H1 (cell line): ENCODE results near the gene NME4. TPM values are rescaled to one million over a fixed set of nuclear protein-coding genes. Genes with fewer than 3 reads are reported as not detected.

Experiments used
- CTCF ChIA-PET: fragments of 300-600 bp; sonication (Branson Sonifier 250); formaldehyde crosslinking; loops from one replicate; lab custom pipeline; 2021; ENCODE audit not compliant: partially characterized antibody; lab: Charles Lee
- POLR2A ChIA-PET: fragments of 300-600 bp; sonication (Branson Sonifier 250); formaldehyde crosslinking; loops from one replicate; lab custom pipeline; 2021; ENCODE audit warnings: inconsistent platforms; ENCODE audit not compliant: partially characterized antibody; lab: Charles Lee
- DNase-seq, 2 experiments: peaks; one replicate each; pipeline versions ENCODE4 v3.0.0 to v3.0.0-alpha.2; 2010 to 2022; ENCODE audit warnings: low spot score in 2 of 2, low read depth in 1 of 2, mixed read lengths in 1 of 2
- FAIRE-seq: peaks from 2 replicates; lab custom pipeline; 2011; peaks lifted over from hg19 to GRCh38; lab: Jason Lieb, UNC
- H2AFZ ChIP-seq: 2 replicates; pipeline ENCODE4 v1.8.1; 2012; ENCODE audit warnings: low read length, inconsistent platforms
- H2AK5ac ChIP-seq: 2 replicates; pipeline ENCODE4 v1.6.1; 2013; ENCODE audit warnings: low read depth, low read length
- H2BK120ac ChIP-seq: replicated peaks from 2 replicates; pipeline ENCODE3; 2013; ENCODE audit warnings: low read depth, low read length, inconsistent platforms
- H2BK12ac ChIP-seq: 2 replicates; pipeline ENCODE4 v1.6.1; 2013; ENCODE audit warnings: low read depth, low read length
- H2BK15ac ChIP-seq: 2 replicates; pipeline ENCODE4 v1.6.1; 2013; ENCODE audit warnings: low read length
- H2BK20ac ChIP-seq: 2 replicates; pipeline ENCODE4 v1.6.1; 2013; ENCODE audit warnings: low read length
- H2BK5ac ChIP-seq: 2 replicates; pipeline ENCODE4 v1.6.1; 2013; ENCODE audit warnings: low read depth, low read length
- H3K14ac ChIP-seq: 2 replicates; pipeline ENCODE4 v1.6.1; 2013; ENCODE audit warnings: inconsistent platforms; ENCODE audit not compliant: insufficient read length
- H3K18ac ChIP-seq: 2 replicates; pipeline ENCODE4 v1.6.1; 2013; ENCODE audit warnings: low read length; ENCODE audit errors: extremely low read depth
- H3K23ac ChIP-seq: 2 replicates; pipeline ENCODE4 v1.6.1; 2013; ENCODE audit warnings: inconsistent platforms; ENCODE audit not compliant: insufficient read length
- H3K23me2 ChIP-seq: 2 replicates; pipeline ENCODE4 v1.6.1; 2013; ENCODE audit warnings: low read depth, low read length
- H3K27ac ChIP-seq: 2 replicates; pipeline ENCODE4 v1.6.1; 2011; ENCODE audit warnings: low read depth, low read length, inconsistent platforms
- H3K27me3 ChIP-seq, 4 experiments: replicated peaks in 1 of 4; 1 replicate in 1 of 4; 2 replicates in 3 of 4; pipeline versions ENCODE4 v1.6.1 to v1.8.1; 2011 to 2013; ENCODE audit warnings: low read length in 3 of 4, mild to moderate bottlenecking in 3 of 4, inconsistent platforms in 2 of 4, mixed read lengths in 2 of 4, moderate library complexity in 1 of 4; ENCODE audit not compliant: control insufficient read depth in 3 of 4, insufficient read depth in 3 of 4; ENCODE audit errors: extremely low read depth in 1 of 4
- H3K36me3 ChIP-seq, 4 experiments: 2 replicates each; pipeline versions ENCODE4 v1.6.1 to v1.8.1; 2011 to 2013; ENCODE audit warnings: mild to moderate bottlenecking in 4 of 4, low read length in 3 of 4, moderate library complexity in 2 of 4, control low read depth in 1 of 4, inconsistent platforms in 1 of 4; ENCODE audit not compliant: insufficient read depth in 4 of 4, control insufficient read depth in 2 of 4
- H3K4ac ChIP-seq: replicated peaks from 2 replicates; pipeline ENCODE3; 2013; ENCODE audit warnings: low read length, low read depth, mixed read lengths, inconsistent platforms; ENCODE audit not compliant: insufficient read length
- H3K4me1 ChIP-seq, 4 experiments: replicated peaks in 1 of 4; 1 replicate in 1 of 4; 2 replicates in 3 of 4; pipeline versions ENCODE4 v1.6.1 to v1.8.1; 2011 to 2013; ENCODE audit warnings: low read length in 3 of 4, inconsistent platforms in 2 of 4, mixed read lengths in 1 of 4; ENCODE audit not compliant: insufficient read depth in 4 of 4, control insufficient read depth in 3 of 4
- H3K4me2 ChIP-seq, 2 experiments: 2 replicates each; pipeline versions ENCODE4 v1.6.1 to v1.8.1; 2011 to 2013; ENCODE audit warnings: low read depth in 2 of 2, low read length in 2 of 2, control low read depth in 1 of 2, inconsistent platforms in 1 of 2, mild to moderate bottlenecking in 1 of 2; ENCODE audit not compliant: insufficient read depth in 1 of 2
- H3K4me3 ChIP-seq, 4 experiments: fragments of 200-600, 300-600 bp in 1 of 4; sonication (generic), shearing (Covaris generic), sonication (Bioruptor Twin) in 1 of 4; 2 replicates each; pipeline versions ENCODE4 v1.5.1 to v1.8.1; 2011 to 2016; ENCODE audit warnings: low read length in 4 of 4, low read depth in 3 of 4, control low read depth in 2 of 4, inconsistent platforms in 2 of 4, mild to moderate bottlenecking in 2 of 4, mixed read lengths in 1 of 4, moderate library complexity in 1 of 4; ENCODE audit not compliant: insufficient read depth in 2 of 4; ENCODE audit errors: extremely low read depth in 1 of 4
- H3K56ac ChIP-seq: replicated peaks from 2 replicates; pipeline ENCODE3; 2013; ENCODE audit warnings: low read depth, mild to moderate bottlenecking, mixed read lengths, low read length, inconsistent platforms; ENCODE audit not compliant: insufficient read length
- H3K79me1 ChIP-seq: 2 replicates; pipeline ENCODE4 v1.6.1; 2013; ENCODE audit warnings: low read depth, low read length, control low read depth
- H3K79me2 ChIP-seq, 2 experiments: 2 replicates each; pipeline versions ENCODE4 v1.6.1 to v1.8.1; 2012 to 2013; ENCODE audit warnings: low read length in 2 of 2, mild to moderate bottlenecking in 2 of 2, inconsistent platforms in 1 of 2; ENCODE audit not compliant: insufficient read depth in 2 of 2, control insufficient read depth in 1 of 2
- H3K9ac ChIP-seq, 4 experiments: replicated peaks in 1 of 4; 1 replicate in 1 of 4; 2 replicates in 3 of 4; pipeline versions ENCODE4 v1.6.1 to v1.8.1; 2011 to 2013; ENCODE audit warnings: low read depth in 3 of 4, low read length in 3 of 4, control low read depth in 2 of 4, mild to moderate bottlenecking in 2 of 4, moderate library complexity in 2 of 4, inconsistent platforms in 1 of 4; ENCODE audit errors: extremely low read depth in 1 of 4
- H3K9me3 ChIP-seq, 2 experiments: 2 replicates each; pipeline versions ENCODE4 v1.6.1 to v1.8.1; 2012 to 2013; ENCODE audit warnings: mild to moderate bottlenecking in 2 of 2, moderate library complexity in 2 of 2, control low read depth in 1 of 2, inconsistent platforms in 1 of 2, low read depth in 1 of 2, low read length in 1 of 2, mixed read lengths in 1 of 2; ENCODE audit not compliant: insufficient read depth in 2 of 2
- H4K20me1 ChIP-seq, 2 experiments: replicated peaks in 1 of 2; 2 replicates each; pipeline versions ENCODE3 to v1.8.1; 2011 to 2013; ENCODE audit warnings: inconsistent platforms in 2 of 2, low read length in 2 of 2, mild to moderate bottlenecking in 1 of 2; ENCODE audit not compliant: insufficient read depth in 2 of 2, control insufficient read depth in 1 of 2
- H4K5ac ChIP-seq: 2 replicates; pipeline ENCODE4 v1.6.1; 2013; ENCODE audit warnings: low read length, low read depth, mixed read lengths, inconsistent platforms; ENCODE audit not compliant: insufficient read length
- H4K8ac ChIP-seq: 2 replicates; pipeline ENCODE4 v1.8.0; 2013; ENCODE audit warnings: mild to moderate bottlenecking, moderate library complexity, low read length, inconsistent platforms; ENCODE audit not compliant: insufficient read depth; ENCODE audit errors: extremely low read depth
- H4K91ac ChIP-seq: replicated peaks from 2 replicates; pipeline ENCODE3; 2013; ENCODE audit warnings: low read length, mixed read lengths, inconsistent platforms; ENCODE audit not compliant: insufficient read length
- ASH2L ChIP-seq: fragments of 200-600, 300-600 bp; sonication (generic); IDR thresholded peaks from one replicate; pipeline ENCODE4 v1.7.1; 2017; ENCODE audit warnings: low read length
- CHD2 ChIP-seq: IDR thresholded peaks from 2 replicates; pipeline ENCODE4 v1.6.1; 2012; ENCODE audit warnings: low read length, improper control_type of control experiment
- CTBP2 ChIP-seq: IDR thresholded peaks from 2 replicates; pipeline ENCODE4 v1.7.0; 2011; ENCODE audit warnings: borderline replicate concordance, mild to moderate bottlenecking, moderate library complexity, mixed read lengths, low read length; ENCODE audit not compliant: insufficient read depth, insufficient read length
- HDAC2 ChIP-seq, 2 experiments: fragments of 300-600 bp in 1 of 2; sonication (generic) in 1 of 2; IDR thresholded peaks; 2 replicates each; pipeline ENCODE4 v1.6.1; 2011 to 2012; ENCODE audit warnings: low read depth in 2 of 2, low read length in 2 of 2, mild to moderate bottlenecking in 2 of 2, moderate library complexity in 2 of 2, borderline replicate concordance in 1 of 2, inconsistent platforms in 1 of 2
- SP4 ChIP-seq: IDR thresholded peaks from 2 replicates; pipeline ENCODE4 v1.6.1; 2012; ENCODE audit warnings: low read length, inconsistent platforms
- TAF7 ChIP-seq: optimal IDR thresholded peaks from 2 replicates; pipeline ENCODE3; 2011; ENCODE audit warnings: low read depth, mild to moderate bottlenecking, inconsistent platforms, low read length, moderate library complexity, borderline replicate concordance
- YY1 ChIP-seq: IDR thresholded peaks from 2 replicates; pipeline ENCODE4 v1.6.1; 2011; ENCODE audit warnings: low read depth, mild to moderate bottlenecking, low read length
- whole genome bisulfite sequencing, 2 experiments: shearing (Covaris generic) in 1 of 2; methylation state at CpG; one replicate each; pipeline versions ENCODE4 v1.1.6 to v1.1.7; 2013 to 2015; ENCODE audit warnings: low lambda C conversion rate in 2 of 2, mixed read lengths in 2 of 2, inconsistent platforms in 1 of 2, low coverage in 1 of 2, missing lambda C conversion rate in 1 of 2; ENCODE audit not compliant: insufficient replicate concordance in 2 of 2, insufficient coverage in 1 of 2, insufficient read length in 1 of 2; ENCODE audit errors: extremely low coverage in 1 of 2, missing lambda C conversion rate in 1 of 2; 5-methylcytosine and 5-hydroxymethylcytosine counted together
- polyA plus RNA-seq, 7 experiments: library from polyadenylated mRNA; depleted of rRNA in 3 of 7; stranded (reverse) in 5 of 7; unstranded in 2 of 7; fragments of >200 nt in 5 of 7; fragments of 200-250 nt in 2 of 7; gene quantifications; 1 replicate in 5 of 7; 2 replicates in 1 of 7; 4 replicates in 1 of 7; pipeline versions ENCODE4 v1.2.1 to v1.2.3, GENCODE V29; 2011 to 2013; ENCODE audit warnings: missing spikeins in 2 of 7, mixed read lengths in 2 of 7
- total RNA-seq: library from RNA; stranded (reverse); fragmentation: NEBNext Ultra II Directional; extraction: Animal tissue kit (Norgen Biotek cat#: 25700); gene quantifications from 2 replicates; pipeline ENCODE4 v1.2.1, GENCODE V29; 2021
- TF ChIP-seq, protein P1 (sequence below): IDR thresholded peaks from 2 replicates; pipeline ENCODE4 v1.6.1; 2012; ENCODE audit warnings: low read length, inconsistent platforms

NME4 gene
- total and polyA plus RNA-seq, 2 of the 8 experiments (the other 6 are each of a cell fraction or from before 2014, with no cell fraction given), result 408 to 863 TPM

GRCh38 chr16:407253-407652 lies 10.3 kb downstream of the NME4 start:
- H4K91ac ChIP-seq, result no peak overlapping the region
- no peak overlapping the region for H2BK12ac ChIP-seq
- H2AFZ ChIP-seq, result no peak overlapping the region
- no peaks in the 10 kb centered on the region for H3K4me1 ChIP-seq
- no peaks in the 10 kb centered on the region for H3K23me2 ChIP-seq
- no peak for FAIRE-seq
- no peak overlapping the region for H2BK5ac ChIP-seq
- H3K27ac ChIP-seq, result no peak overlapping the region
- H3K56ac ChIP-seq, result no peak overlapping the region
- TF ChIP-seq CHD2 (no peak), CTBP2 (no peak), HDAC2 (IDR thresholded peaks at IDR 0.05; ENCODE audit: borderline replicate concordance in 1 of 2, low read depth in 2 of 2, low read length in 2 of 2) (no peak), YY1 (peak; percentile 81), TAF7 (no peak), ASH2L (no peak), SP4 (no peak)
- TF ChIP-seq, protein P1, sequence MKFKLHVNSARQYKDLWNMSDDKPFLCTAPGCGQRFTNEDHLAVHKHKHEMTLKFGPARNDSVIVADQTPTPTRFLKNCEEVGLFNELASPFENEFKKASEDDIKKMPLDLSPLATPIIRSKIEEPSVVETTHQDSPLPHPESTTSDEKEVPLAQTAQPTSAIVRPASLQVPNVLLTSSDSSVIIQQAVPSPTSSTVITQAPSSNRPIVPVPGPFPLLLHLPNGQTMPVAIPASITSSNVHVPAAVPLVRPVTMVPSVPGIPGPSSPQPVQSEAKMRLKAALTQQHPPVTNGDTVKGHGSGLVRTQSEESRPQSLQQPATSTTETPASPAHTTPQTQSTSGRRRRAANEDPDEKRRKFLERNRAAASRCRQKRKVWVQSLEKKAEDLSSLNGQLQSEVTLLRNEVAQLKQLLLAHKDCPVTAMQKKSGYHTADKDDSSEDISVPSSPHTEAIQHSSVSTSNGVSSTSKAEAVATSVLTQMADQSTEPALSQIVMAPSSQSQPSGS, result no peak
- TF ChIP-seq, all 59 proteins: peak for 1
- H2BK15ac ChIP-seq, result no peak overlapping the region
- WGBS, 2 experiments, result 89% methylated on average over 15 of the region's 16 CpGs; no CpG with 5 or more reads in 1 of the 2 experiments
- ChIA-PET POLR2A (interaction anchor here (0.7 to 1.9 kb wide), 5 partner anchors 10 to 29 kb away, joined by 3 to 5 read pairs (median 4); no protein-coding TSS in a partner anchor), CTCF (interaction anchor here (1.3 to 2.9 kb wide), 2 partner anchors 9 to 80 kb away, joined by 6 to 11 read pairs; no protein-coding TSS in a partner anchor)
- no peak overlapping the region for H3K4me3 ChIP-seq
- no peak overlapping the region for H2BK20ac ChIP-seq
- H4K20me1 ChIP-seq, result peaks cover 0 to 1% of the 10 kb centered on the region in 2 experiments
- no peak for DNase-seq
- no peak overlapping the region for H3K23ac ChIP-seq
- no peak overlapping the region for H3K9ac ChIP-seq
- H3K27me3 ChIP-seq, result no peaks in the 10 kb centered on the region
- no peaks in the 10 kb centered on the region for H3K9me3 ChIP-seq
- H3K4me2 ChIP-seq, result no peak overlapping the region
- H3K4ac ChIP-seq, result no peak overlapping the region
- no peak overlapping the region for H4K5ac ChIP-seq
- no peak overlapping the region for H2AK5ac ChIP-seq
- no peak overlapping the region for H2BK120ac ChIP-seq
- no peaks in the 10 kb centered on the region for H3K79me1 ChIP-seq
- no peak overlapping the region for H3K14ac ChIP-seq
- H3K36me3 ChIP-seq, result peaks cover 0 to 3% (median 1%) of the 10 kb centered on the region in 4 experiments; a peak in 2 of 8 replicates
- no peaks in the 10 kb centered on the region for H3K79me2 ChIP-seq
- H3K18ac ChIP-seq, result no peak overlapping the region
- no peak overlapping the region; the same call in 1 of the 2 replicates for H4K8ac ChIP-seq
